Right hindlimb (tissue), 1 donor: ENCODE measurements around the gene SERTAD2.
A peak's percentile ranks its signal among the peaks of the same experiment; 100 is the strongest.

Experiments used
- DNase-seq: peaks from one replicate; pipeline ENCODE4 v3.0.0-alpha.2; 2018

Gene SERTAD2

DNA sequence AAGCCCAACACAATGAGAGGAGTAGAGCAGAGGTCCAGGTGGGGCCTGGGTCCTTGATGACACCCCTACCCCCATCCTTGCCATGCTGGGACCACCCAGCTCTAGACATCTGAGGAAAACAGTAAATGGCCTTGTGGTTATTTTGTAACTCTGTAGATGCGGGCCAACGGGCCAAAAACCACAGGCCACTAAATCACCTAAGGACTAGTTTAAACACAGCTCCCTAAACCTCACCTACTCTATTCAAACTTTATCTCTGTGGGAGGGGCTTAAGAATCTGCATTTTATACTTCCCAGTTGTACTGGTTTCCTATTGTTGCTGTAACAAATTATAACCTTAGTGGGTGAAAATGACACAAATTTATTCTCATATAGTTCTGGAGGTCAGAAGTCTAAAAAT lies 19.0 kb upstream of the SERTAD2 start:
- DNase-seq, result no peak

DNA sequence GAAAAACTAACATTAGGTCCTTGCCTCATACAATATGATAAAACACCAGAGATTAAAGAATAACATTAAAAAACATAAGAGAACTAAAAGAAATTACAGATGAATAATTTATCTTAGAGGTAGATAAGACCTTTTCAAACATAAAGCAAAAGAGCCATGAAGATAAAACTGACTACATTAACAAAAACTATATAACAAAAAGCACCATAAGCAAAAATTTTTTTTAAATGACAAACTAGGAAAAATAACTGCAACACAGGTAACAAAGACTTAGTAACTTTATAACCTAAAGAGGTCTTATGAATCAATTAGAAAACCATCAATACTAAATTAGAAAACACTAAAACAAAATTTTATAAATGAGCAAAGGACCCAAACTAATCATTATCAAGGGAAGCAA lies 16.3 kb upstream of the SERTAD2 start:
- no peak for DNase-seq

GRCh38 chr2:64669288-64669687 lies 15.6 kb upstream of the SERTAD2 start:
- no peak for DNase-seq

GRCh38 chr2:64668542-64668941 lies 14.8 kb upstream of the SERTAD2 start:
- DNase-seq, result no peak

DNA sequence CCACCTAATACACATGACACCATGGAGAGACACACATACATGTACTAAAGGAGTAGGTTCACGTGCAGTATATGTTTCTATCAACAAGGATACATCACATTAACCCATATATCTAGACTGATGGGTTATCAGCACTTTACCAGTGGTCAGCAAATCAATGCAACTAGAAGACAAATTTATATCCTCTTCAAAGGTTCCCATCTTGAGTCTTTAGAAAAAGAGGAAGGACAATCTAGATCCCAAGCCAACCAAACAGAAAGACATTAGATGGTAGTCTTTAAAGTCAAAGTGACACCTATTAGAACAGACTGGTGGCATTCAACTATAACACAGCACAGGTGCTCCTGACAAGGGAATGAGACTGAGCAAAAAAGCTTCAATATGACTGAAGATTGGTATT lies 13.8 kb upstream of the SERTAD2 start:
- no peak for DNase-seq

DNA sequence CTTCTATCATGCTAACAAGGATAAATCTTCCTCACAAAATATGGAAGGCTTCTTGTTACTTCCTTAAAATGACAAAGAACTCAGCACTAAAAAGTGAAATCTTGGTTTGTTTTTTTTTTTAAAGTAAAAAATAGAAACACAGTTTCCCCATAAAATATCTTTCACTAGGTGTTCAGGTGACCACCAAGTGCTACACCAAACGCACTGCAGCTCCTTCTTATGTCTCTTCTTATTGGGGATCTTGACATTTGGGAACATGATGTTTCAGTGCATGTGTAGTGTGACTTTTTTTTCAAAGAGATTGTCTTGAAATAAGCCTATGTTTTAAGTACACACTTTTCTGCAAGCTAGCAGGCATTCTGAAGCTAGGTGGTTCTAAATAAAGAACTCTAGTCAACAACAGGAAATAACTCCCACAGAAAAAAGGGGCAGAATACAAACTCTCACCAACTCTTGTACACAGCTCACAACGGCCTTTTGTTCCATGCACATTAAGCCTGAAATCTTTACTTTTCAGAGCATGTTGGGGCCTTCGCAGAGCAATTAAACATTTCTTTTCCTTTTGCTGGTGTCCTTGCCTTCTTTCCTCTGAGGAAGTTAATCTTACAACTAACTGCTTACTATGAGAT lies 13.2 kb upstream of the SERTAD2 start:
- no peak for DNase-seq

DNA sequence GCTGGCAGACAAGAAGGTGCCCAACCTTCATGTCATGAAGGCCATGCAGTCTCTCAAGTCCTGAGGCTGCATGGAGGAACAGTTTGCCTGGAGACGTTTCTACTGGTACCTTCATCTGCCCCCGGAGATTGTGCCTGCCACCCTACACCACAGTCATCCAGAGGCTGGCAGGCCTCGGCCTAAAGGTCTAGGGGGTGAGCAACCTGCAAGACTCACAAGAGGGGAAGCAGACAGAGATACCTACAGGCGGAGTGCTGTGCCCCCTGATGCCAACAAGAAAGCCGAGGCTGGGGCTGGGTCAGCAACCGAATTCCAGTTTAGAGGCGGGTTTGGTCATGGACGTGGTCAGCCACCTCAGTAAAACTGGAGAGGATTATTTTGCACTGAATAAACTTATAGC lies 12.0 kb upstream of the SERTAD2 start:
- DNase-seq, result no peak

DNA sequence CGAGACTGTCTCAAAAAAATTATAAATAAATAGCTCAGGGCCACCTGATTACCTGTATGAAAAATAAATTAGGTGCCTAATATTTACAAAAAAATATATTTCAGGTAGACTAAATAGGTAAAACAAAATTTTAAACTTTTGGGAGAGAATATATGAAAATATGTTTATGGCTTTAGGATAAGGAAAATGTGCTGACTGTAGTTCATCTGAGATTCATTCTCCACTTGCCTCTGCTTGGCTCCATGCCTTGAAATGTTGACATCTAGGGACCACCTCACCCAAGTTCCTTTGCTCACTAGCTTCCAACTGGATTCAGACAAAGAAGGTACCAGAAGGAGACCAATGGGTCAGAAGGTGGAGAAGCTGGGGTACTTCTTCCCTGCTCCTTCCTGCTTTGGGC lies 9.7 kb upstream of the SERTAD2 start:
- DNase-seq, result no peak

GRCh38 chr2:64661741-64662169 lies 8.0 kb upstream of the SERTAD2 start:
- no peak for DNase-seq

DNA sequence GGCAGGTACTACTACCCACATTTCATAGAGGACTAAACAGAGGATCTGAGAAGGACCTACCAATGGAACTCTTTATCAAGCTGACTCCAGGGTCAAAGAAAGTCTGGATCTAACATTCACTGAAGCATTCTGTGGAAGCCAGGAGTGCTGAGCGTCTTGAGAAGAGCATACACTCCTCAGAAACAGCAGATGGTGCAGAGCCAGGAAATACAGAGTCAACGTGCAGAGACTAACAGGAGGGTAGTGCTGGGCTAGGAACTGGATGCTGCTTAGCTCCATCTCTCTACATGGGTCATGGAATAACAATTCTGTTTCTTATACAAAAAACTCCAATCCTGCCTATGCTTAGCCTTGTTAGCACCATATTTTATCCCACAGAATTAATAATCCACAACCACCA lies 5.5 kb upstream of the SERTAD2 start:
- DNase-seq, result no peak

DNA sequence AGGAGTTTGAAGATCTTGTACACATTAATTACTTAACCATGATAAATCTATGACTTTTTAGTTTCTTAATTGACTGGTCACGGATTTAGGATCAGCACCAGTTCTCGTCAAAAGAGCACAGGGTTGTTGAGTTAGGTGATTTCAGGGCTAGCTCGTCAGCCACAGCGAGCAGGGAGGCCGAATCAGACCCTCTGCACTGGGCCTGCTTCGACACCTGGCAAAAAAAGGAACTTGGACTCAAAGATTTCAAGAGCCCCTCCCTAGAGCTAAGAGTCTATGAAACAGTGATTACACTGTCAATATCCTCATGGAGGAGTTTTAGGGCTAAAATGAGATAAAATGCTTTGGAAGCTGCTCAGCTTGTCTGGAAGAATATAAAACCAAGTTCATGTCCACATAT lies 4.6 kb upstream of the SERTAD2 start:
- DNase-seq, result no peak

DNA sequence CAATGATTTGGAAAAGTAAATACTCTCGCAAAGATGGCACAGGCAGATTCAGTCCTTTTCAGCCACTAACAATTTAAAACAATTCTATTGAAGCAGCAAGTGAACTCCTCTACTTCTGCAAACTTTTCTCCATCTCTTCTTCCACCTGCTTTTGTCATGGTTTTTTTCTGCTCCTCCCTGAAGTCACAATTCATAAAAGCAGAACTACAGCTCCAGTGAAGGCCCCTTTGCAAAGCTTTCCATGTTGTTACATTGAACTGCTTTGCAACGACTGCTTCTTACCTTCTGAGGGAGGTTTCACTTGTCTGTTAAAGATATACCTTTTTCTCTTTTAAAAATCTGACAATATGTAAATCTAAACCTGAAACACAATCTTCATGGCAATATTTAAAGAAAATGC lies 3.7 kb upstream of the SERTAD2 start:
- DNase-seq, result no peak

DNA sequence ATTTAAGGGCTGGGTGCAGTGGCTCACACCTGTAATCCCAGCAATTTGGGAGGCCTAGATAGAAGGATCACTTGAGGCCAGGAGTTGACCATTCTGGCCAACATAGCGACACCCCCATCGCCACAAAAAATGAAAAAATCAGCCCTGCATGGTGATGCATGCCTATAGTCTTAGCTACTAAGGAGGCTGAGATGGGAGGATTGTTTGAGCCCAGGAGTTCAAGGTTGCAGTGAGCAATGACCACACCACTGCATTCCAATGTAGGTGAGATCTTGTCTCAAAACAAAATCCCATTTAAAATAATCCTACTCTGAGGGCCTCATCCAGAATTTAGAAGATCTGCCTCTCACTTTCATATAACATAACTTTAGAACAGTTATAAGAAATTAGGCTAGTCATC lies 2.7 kb upstream of the SERTAD2 start:
- DNase-seq, result no peak

DNA sequence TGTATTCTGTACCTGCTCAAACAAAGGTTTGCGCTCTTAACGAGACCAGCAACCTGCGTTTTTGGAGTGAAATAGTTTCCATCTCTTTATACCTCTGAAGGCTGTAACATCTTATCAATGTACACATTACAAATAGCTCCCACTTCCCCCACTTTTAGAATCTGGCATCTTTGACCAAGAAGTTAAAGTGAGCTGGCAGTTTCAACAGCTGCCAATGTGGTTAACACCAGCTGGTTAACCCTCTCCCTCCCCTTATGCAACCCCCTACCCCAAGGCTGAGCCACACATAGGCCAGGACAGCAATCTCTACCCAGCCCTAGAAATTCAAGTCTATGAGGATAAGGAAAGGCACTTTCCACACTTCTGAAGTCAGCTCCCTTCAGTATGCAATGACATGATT lies 2.2 kb upstream of the SERTAD2 start:
- no peak for DNase-seq

GRCh38 chr2:64655018-64655664 lies 1.4 kb upstream of the SERTAD2 start:
- no peak for DNase-seq

- peak; percentile 87 for DNase-seq
These were observed 524 bp upstream of the SERTAD2 start for GRCh38 chr2:64654063-64654811.

GRCh38 chr2:64652231-64653108 lies 1.2 kb downstream of the SERTAD2 start:
- no peak for DNase-seq

DNA sequence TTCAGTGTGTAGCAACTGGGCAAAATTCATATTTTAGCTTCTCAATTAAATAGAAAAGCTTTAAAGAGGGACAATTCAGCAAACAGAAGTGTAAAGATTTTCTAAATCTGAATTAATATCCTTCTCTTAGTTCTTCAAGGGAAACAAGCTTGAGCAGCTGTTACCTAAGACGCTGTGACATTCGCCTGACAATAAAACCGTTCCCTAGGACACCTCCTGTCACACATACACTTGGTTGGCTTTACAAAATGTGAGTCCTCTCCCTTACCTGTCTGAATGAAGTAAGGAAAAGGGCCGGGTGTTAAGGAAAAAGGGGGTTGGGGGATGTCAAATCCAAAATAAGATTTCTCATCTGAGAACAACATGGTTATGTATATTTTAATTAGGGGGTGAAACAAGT lies 2.1 kb downstream of the SERTAD2 start:
- DNase-seq, result no peak

- no peak for DNase-seq
These were observed 2.9 kb downstream of the SERTAD2 start for GRCh38 chr2:64650722-64651338.

GRCh38 chr2:64650296-64650695 lies 3.4 kb downstream of the SERTAD2 start:
- no peak for DNase-seq

DNA sequence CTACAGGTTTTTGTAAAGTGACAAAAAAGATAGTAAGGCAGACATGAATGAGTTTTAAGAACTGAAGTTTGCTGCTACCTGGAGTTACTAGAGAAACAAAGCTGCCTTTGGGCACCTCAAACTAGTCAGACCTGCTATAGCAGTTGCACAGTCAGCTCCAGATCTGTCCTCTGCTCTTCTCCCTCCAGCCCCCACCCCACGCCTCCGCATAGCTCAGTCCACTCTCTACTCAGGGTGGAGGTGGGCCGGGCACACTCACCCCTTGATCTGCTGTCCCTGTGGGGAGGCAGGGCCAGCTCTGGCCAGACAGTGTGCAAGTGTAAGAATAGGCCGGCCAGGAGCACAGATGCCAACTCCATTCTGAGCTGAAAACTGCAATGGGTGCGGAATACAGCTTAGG lies 4.1 kb downstream of the SERTAD2 start:
- no peak for DNase-seq

- no peak for DNase-seq
These were observed 4.7 kb downstream of the SERTAD2 start for GRCh38 chr2:64649013-64649484.
